HG03159 (cell line): Measurements from ENCODE around the gene MAG.

Experiments
- ATAC-seq: cut with Tn5 transposase; IDR thresholded peaks from one replicate; pipeline ENCODE4 v1.9.1; 2021; ENCODE audit warnings: mild to moderate bottlenecking, moderate library complexity; ENCODE audit not compliant: unreplicated experiment

MAG gene

GRCh38 chr19:35314031-35314430 lies 22.1 kb downstream of the MAG start:
- ATAC-seq = no peak

GRCh38 chr19:35314858-35315470 lies 23.0 kb downstream of the MAG start:
- no peak for ATAC-seq

GRCh38 chr19:35315883-35316282 lies 23.9 kb downstream of the MAG start:
- ATAC-seq = no peak

GRCh38 chr19:35316560-35316959 lies 24.6 kb downstream of the MAG start:
- no peak for ATAC-seq

- no peak for ATAC-seq
Measured at GRCh38 chr19:35317464-35318043, 25.6 kb downstream of the MAG start.

- no peak for ATAC-seq
Measured at GRCh38 chr19:35318679-35319448, 26.9 kb downstream of the MAG start.

- ATAC-seq = no peak
Measured at GRCh38 chr19:35320065-35320713, 28.2 kb downstream of the MAG start.

GRCh38 chr19:35321291-35321690 lies 29.3 kb downstream of the MAG start:
- no peak for ATAC-seq

GRCh38 chr19:35322014-35322413 lies 30.1 kb downstream of the MAG start:
- no peak for ATAC-seq

GRCh38 chr19:35327642-35328041 lies 35.7 kb downstream of the MAG start:
- ATAC-seq = no peak

- ATAC-seq = no peak
Measured at GRCh38 chr19:35328851-35329285, 36.9 kb downstream of the MAG start, which contains the start of gene CD22. TSS of gene CD22 (plus strand) at chr19:35329187. CDS start at chr19:35332041, 2,854 bp downstream.

GRCh38 chr19:35329323-35329722 lies 37.4 kb downstream of the MAG start:
- ATAC-seq = no peak

- ATAC-seq = peak; percentile 54
Measured at GRCh38 chr19:35330475-35330874, 38.5 kb downstream of the MAG start.

- ATAC-seq = no peak
Measured at GRCh38 chr19:35331551-35332214, 39.7 kb downstream of the MAG start.

- ATAC-seq = no peak
Measured at GRCh38 chr19:35332817-35333216, 40.9 kb downstream of the MAG start.

GRCh38 chr19:35334144-35334753 lies 42.3 kb downstream of the MAG start:
- ATAC-seq = no peak

- ATAC-seq = no peak
Measured at GRCh38 chr19:35336166-35336955, 44.4 kb downstream of the MAG start.

GRCh38 chr19:35337097-35337983 lies 45.4 kb downstream of the MAG start:
- ATAC-seq = no peak

- no peak for ATAC-seq
Measured at GRCh38 chr19:35337984-35338296, 46.0 kb downstream of the MAG start.
